Measurements from ENCODE around the gene DIO1. TPM values are rescaled to one million over a fixed set of nuclear protein-coding genes. Genes with fewer than 3 reads are reported as not detected.

The DIO1 gene
- polyA plus RNA-seq, 10 donors: 0.11 to 0.49 (median 0.23) TPM; not detected in 4

DNA sequence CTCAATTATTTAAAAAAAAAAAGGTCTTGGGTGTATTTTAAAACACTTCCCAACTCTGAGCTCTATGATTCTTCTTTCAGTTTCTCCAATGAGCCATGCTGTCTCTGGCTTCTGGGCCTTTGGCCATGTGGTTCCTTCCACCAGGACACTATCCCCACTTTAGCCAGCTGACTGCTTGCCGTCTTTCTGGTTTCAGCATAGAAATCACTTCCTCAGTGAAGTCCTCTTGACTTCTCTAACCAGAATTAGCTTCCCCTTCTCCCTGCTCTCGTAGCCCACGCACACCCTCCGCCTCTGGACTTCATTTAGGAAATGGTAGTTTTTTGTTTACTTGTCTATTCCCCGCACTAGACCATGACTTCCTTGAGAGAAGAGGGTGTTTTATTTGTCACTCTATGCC is 1.1 kb upstream of the DIO1 start:
- peak in 1 of 3 donors; percentile 23 for DNase-seq

DNA sequence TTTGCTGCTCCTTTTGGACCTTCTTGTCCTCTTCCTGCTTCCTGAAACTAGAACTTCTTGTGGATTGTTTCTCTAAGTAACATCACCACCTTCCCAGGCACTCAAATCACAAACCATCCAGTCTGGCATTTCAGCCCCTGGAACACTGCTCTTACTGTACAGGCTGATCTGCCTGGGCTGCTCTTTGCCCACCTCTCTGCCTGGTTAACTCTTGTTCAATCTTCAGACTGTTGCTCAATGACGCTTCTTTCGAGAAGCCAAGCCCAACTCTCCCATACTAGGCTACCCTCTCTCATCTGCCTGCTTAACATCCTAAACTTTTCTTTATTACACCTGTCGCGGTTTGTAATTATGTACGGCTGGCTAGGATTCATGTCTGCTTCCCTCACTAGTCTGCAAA is 657 bp downstream of the DIO1 start:
- DNase-seq: no peak

DNA sequence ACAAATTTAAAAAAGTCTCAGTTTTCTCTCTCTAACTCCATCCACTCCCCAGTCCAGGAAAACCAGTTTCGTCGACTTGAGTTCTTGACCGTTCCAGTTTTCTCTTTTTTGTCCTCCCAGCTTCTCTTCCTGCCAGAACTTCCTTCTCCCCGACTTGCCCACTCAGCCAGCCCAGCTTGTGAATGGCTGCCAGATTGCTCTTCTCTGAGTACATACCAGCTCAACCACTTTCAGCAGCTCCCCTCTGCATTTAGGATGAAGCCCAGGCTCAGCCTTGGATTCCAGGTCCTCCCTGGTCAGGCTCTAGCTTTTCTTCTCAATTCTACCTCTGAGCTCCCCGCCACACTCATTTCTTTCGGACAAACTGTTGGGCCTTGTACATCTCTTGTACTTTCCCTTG is 1.4 kb downstream of the DIO1 start:
- no peak for DNase-seq

DNA sequence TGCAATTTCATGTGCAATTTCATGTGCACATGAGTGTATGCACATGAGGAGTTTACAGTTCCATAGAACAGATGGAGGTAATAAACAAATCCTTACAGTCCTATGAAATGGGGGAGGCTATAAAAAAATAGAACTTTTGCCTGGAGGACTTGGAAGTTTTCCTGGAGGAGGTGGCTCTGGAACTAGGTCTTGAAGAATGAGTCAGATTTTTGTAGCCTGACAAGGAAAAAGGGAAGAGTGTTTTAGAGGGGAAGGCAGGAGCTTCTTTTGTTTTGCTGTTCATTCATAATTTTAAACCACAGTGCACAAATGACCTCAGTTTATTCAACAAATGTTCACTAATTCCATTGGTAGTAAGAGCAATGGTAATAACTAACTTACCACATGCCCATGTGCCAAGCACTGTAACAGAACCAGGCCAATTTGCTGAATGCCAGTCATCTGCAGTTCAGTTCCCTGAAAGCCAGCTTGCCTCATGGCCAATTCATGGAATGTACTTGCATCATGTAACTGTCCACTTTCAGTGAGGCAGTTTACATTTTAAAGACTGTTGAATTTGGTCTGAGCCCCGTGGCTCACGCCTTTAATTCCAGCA is 2.7 kb downstream of the DIO1 start:
- peak; percentile 52 to 75 (median 71) for DNase-seq

DNA sequence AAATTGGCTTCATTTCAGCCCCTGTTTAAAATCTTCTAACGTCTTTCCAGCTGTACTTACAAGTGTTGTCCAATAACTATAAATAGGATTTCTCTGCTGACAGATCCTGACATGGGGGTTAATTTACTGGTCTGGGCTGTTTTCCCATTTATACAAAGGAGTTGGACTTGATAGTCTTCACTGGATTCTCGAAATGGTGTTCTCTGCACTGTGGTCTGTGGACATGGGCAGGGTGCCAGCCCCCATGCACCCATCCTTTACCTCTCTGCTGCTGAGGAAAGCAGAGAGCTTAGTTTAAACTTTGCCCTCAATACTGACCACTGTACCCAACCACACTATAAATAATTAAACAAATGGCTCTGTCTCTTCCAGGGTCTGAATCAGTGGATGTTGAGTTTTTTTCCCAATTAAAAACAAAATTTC is 5.2 kb downstream of the DIO1 start:
- DNase-seq: peak; percentile 38 to 67 (median 62)

DNA sequence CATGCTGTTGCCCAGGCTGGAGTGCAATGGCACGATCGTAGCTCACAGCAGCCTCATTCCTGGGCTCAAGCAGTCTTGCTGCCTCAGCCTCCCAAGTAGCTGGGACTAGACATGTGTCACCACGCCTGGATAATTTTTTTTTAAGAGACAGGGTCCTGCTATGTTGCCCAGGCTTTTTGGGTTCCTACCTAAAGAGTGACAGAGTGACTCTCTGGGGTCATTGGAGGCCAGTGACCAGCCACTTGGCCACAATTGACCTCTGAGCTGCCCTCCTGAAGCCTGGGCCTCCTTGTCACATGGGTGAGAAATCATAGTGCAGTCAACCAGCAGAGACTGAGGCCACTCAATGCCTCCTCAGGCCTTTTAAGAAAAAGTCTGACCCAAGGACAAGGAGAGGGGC is 5.7 kb downstream of the DIO1 start:
- DNase-seq: no peak

DNA sequence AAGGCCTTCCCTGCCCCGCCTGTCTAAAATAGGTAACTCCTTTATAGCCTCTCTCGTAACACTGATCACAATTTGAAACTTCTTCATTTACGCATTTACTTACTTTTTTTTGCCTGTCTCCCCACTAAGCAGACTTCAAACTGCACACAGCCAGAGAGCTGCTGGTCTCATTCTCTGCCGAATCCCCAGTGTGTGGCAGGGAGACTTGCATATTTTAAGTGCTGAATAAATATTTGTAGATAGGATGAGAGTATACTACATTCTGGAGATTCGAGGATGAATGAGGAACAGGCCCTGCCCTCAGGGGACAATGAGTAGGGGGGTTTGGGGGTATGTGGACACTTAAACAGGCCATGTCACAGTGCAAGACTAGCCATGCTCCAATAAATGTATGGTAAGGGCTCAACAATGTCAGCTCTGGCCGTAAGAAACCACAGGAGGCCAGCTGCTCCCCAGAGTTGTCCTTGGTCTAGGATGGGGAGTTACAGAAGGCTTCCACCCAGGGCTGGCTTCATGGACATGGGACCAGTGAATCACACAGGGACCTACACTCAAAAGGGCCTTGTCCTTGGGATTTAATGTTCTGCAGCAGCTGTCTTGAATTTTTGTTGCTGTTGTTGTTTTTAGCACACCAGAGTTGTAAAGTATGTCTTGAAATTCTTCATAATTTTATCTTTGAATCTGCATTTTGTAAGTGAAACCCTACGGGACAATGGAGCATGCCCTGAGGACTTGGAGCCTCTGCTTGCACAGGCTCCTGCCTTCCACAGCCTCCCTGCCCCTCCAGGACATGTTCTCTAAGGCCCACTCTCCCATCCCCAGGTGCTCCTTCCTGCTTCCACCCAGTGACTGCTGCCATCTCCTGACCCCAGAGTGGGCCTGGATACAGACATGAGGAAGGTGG is 8.5 kb downstream of the DIO1 start:
- DNase-seq: no peak

DNA sequence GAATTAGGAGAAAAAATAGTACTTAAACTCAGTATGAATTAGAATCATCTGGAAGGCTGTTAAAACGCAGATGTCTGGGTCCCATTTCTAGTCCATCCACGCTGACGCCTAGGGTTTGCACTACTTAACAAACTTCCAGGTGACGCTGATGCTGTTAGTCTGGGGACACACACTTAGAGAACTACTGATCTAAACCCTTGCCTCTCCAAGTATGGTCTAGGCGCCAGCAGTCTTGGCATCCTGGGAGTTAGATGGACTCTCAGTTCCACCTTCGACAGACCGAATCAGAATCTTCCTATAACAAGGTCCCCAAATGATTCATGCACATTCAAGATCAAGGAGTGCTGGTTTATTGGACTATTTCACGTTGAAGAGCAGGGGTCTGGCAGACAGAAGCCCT is 11.5 kb downstream of the DIO1 start:
- DNase-seq: no peak

DNA sequence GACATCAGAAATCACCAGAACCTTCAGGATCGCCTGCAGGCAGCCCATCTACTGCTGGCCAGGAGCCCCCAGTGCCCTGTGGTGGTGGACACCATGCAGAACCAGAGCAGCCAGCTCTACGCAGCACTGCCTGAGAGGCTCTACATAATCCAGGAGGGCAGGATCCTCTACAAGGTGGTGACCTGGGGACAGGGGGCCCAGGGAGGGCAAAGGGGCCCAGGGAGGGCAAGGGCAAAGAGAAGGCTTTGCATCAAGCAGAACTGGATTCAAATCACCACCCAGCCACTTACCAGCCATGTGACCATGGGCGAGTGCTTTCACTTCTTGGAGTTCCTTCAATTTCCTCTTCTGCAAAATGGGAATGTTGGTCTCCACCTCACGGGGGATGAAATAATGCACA is 12.1 kb downstream of the DIO1 start:
- DNase-seq: no peak

DNA sequence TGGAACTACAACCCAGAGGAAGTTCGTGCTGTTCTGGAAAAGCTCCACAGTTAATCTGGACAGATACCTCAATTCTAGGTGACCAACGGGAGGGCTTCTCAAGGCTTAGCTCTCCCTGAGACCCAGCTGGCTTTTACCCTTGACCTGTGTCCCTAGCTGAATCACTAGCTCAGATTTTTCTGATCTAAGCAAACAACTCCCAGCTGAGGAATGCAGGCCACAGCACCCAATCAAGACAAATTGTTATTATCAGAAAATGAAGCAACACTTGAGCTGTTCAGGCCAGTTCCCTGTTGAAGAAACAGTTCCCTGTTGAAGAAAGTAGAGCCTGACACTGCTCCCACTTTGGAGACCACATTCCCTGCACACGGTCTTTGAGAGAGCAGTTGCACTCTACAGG is 16.0 kb downstream of the DIO1 start:
- DNase-seq: no peak

DNA sequence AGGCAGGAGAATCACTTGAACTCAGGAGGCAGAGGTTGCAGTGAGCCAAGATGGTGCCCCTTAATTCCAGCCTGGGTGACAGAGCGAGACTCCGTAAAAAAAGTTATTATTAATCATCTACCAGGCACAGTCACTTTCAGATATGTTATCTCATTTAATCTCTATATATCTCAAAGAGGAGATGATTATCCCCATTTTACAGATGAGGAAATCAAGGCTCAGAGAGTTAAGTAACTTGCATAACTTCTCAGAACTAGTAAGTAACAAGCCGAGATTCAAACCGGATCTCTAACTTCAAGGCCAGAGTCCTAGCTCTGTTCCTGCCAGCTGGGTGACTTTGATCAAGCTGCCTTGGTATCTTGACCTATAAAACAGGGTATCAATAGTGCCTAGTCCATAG is 17.5 kb downstream of the DIO1 start:
- no peak for DNase-seq

DNA sequence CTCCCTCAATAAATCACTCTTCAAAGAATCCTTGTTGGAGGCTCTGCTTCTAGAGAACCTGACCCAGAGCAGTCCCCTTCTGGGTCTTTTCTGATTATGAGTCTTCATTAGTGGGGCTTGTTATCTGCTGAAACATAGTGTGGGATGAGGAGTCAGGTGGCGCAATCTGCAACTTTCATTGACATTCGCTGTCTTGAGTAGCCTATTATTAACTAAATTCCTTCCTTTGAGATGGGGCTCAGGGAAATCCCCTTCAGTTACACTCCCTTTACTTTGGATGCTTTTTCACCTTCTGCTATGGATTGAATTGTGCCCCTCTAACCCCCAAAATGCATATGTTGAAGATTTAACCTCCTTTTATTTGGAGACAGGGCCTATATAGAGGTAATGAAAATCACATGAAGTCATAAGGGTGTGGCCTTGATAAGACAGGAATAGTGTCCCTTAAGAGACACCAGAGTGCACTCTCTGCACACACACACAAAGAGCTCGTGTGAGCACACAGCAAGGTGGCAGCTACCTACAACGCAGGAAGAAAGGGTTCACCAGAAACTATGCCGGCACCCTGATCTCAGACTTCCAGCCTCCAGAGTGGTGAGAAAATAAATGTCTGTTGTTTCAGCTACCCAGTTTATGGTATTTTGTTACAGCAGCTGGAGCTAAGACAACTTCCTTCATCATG is 19.5 kb downstream of the DIO1 start:
- no peak for DNase-seq

DNA sequence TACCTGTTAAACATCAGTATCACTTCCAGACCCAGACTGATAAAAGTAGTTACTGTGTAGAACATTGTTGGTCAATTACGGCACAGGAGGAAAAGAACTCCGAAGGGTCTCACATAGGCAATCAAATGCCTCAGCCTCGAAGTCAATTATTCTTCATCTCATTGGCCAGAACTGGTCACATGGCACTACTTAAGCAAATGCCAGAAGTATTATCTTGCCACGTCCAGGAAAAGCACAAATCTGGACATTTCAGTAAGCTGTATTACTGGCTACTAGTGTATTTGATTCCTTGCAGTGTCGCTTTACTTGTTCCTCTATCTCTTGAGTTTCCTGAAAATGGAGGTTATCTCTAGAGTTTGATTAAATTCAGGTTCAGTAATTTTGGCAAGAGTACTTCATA is 24.4 kb downstream of the DIO1 start:
- no peak for DNase-seq

DNA sequence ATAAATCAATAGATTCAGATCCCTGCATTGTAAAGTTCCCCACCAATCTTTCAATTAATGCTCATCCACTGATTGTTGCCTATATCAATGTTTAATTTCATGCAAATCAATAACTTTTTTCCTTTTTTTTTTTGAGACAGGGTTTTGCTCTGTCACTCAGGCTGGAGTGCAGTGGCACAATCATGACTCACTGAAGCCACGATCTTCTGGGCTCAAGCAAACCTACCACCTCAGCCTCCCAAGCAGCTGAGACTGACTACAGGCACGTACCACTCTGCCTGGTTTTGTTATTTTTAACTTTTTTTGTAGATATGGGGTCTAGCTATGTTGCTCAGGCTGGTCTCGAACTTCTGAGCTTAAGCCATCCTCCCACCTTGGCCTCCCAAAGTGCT is 25.7 kb downstream of the DIO1 start:
- DNase-seq: no peak

DNA sequence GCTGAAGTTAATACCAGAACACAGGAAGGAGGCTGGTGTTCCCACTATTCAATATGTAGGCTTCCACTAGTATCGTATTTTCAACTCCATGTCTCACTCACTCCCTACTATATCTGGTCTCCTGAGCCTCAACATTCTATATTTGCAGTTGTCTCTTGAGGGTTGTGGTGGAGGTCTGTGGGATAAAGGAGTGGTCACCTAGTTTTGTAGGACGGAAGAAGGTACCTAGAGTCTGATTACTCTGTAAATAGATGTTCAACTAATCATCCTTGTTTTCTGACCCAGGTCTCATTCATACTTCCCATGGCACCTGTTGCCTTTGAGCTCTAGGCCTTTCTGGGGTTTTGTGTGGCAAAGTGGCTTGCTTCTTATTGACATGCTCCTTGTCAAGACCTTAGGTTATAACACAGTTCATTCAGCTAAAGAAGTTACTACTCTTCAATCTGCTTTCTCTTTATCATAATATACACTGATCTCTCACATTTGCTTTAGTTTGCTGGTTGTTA is 33.4 kb downstream of the DIO1 start:
- no peak for DNase-seq

DNA sequence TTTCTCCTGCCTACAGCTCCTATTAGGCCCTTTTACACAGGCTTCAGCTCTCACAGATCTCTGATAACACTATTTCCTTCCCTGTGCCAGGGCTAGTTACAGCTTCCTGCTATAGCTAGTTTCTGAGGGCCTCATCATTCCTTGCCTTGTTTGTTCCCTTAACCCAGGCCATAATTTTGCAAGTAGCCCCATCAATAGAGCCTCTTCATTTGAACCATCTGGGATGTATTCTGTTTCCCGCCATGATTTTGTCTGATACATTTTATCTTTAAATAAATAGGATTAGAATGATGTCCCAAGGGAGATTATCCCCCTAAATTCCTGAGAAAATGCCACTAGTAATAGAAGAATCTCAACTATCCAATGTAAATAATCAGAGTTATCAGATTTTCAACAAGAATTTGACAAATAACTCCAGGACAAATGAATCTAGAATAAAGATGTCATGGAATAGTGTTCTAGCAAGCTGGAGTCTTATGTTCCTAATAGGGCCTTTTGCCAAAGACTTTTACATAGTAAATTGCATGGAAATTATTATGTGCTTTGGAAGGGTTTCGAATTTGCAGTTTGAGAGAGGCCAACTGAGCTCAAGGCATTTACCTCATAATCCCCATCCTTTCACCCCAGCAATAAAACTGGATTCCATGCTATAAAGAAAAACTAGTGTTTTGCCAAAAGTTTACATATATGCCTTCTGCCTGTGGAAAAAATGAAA is 35.4 kb downstream of the DIO1 start:
- DNase-seq: peak in 1 of 3 donors; percentile 23

DNA sequence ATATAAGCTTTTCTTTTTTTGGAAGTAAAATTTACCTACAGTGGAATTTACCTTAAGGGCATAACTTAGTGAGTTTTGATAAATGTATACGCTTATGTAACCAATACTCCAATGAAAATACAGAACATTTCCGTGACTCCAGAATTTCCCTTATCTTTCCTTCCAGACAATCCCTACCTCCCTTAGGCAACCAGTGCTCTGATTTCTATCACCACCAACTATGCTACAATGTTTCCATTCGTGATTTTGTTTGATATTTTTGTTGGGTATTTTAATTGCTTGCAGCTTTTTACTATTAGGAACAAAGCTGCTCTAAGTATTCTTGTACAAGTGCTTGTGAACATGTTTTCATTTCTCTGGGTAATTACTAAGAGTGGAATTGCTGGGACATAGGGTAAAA is 36.9 kb downstream of the DIO1 start:
- DNase-seq: no peak

DNA sequence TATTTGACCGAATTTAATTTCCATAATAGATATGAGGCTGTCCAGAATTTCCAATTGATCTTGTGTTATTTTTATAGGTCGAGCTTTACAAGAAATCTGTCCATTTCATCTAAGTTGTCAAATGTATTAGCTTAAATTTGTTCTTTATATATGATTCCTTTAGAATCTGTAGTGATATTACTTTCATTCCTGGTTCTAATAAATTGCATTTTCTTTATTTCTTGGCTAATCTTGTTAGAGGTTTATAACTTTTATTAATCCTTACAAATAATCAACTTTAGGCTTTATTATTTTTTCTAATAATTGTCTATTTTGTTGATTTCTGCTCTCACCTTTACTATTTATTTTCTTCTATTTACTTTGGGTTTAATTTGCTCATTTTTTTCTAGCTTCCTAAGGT is 37.5 kb downstream of the DIO1 start:
- no peak for DNase-seq

DNA sequence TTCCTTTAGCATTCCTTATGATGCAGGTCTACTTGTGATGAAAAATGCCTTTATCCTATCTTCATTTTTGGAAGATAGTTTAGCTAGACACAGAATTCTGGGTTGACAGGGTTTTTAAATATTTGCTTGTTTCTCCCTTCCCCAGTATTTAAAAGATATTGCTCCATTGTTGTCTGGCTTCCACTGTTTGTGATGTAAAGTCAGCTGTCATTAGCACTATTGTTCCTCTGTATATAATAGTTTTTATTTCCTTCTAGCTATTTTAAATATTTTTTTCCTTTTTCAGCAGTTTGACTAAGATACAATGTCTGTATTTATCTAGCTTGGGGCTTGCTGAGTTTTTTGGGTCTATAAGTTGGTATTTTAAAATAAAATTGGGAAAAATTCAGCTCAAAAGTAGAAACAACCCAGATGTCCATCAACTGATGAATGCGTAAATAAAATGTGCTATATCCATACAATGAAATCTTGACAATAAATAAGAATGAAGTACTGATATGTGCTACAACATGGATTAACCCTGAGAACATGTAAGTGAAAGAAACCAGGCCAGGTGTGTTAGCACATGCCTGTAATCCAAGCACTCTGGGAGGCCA is 40.3 kb downstream of the DIO1 start:
- DNase-seq: no peak

DNA sequence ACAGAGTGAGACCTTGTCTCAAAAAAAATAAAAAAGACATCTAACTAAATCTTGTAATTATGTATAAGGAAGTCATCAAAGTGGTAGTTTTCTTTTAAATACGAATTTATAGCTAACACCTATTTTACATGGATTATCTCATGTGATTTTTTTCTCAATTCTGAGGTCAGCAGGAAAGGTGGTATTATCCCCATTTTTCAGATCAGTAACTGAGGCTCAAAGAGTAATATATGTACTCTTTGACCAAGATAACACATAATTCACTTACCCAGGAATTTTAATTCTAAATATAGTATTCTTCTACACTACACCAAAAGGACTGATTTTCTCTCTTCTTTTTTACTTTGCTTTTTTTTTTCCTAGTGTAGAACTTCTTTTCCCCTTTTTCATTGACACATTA is 42.4 kb downstream of the DIO1 start:
- no peak for DNase-seq

DNA sequence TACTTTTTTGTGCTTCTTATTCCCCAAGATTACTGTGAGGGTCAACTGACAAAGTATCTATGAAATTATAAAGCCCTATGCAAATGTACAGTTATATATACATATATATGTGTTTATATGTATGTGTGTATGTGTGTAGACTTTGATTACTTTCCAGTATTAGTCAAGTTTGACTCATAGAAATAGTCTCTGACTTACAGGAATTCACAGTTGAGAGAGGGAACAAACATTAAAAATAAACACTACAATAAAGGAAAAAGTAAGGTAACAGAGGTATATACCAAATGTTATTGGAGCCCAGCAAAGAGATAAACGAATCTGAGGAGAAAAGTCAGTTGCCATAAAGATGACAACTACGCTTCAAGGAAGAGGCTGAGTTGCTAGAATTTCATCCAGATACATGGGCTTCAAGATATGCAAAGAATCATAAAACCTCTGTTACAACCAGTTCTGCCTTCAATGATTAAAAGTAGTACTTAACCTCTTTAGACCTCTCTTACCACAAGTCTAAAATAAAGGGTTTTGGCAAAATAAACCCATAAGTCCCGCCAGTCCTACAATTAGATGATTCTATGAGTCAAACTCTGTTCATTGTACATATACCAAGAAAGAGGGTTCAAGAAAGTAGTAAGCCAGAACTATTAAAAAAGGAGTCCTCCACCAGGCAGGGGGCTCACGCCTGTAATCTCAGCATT is 44.3 kb downstream of the DIO1 start:
- DNase-seq: no peak

Data from muscle of back (tissue), 11 donors.